ENCODE results near the gene MTAP.

MTAP gene

DNA sequence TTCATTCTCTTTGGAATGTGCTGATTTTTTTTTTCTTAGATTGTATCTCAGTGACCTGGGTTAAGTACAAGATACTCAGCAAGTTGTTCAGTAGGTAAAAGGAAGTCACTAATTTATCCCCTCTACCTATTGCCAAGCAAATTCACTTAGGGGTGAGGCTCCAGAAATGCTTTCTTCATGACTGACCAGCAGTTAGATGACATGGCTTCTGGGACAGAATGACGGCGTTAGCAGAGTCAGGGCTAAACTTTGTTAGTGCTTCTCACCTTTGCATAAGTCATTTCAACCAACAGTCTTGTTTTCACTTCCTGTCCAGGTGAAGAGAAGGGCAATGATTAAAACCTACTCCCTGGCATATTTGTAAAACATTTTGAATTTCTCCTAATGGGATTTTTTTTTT lies 20.2 kb upstream of the MTAP start (continued):
- TF ChIP-seq BCL11B (tag by site-specific recombination; IDR thresholded peaks at IDR 0.05; ENCODE audit: low read depth), result no peak
- TF ChIP-seq, protein P1, sequence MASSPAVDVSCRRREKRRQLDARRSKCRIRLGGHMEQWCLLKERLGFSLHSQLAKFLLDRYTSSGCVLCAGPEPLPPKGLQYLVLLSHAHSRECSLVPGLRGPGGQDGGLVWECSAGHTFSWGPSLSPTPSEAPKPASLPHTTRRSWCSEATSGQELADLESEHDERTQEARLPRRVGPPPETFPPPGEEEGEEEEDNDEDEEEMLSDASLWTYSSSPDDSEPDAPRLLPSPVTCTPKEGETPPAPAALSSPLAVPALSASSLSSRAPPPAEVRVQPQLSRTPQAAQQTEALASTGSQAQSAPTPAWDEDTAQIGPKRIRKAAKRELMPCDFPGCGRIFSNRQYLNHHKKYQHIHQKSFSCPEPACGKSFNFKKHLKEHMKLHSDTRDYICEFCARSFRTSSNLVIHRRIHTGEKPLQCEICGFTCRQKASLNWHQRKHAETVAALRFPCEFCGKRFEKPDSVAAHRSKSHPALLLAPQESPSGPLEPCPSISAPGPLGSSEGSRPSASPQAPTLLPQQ (tag by site-specific recombination; IDR thresholded peaks at IDR 0.05), result no peak

DNA sequence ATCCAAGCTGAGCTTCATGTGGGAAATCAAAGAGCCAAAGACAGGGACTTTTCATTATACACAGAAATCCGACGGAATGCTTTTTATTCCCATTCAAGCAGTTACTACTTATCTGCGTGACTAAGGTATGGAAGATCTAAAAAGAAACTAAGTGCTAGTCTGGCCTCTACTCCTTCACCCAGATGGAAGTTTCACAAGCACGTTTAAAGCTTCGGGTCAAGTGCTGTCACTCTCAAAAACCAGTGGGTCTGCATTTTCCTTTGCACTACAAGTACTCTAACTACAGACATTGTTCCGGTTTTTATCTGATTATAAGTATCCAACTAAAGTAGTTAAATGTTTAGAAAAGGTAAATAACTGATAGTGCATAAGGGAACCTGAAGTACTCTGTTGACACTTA lies 13.7 kb upstream of the MTAP start:
- Histone ChIP-seq H3K4me3 (ENCODE audit: low read depth, low read length) (no peak overlapping the region), H3K27ac (ENCODE audit: extremely low read depth, low read depth, low read length) (no peak overlapping the region), H3K36me3 (ENCODE audit: control insufficient read depth in 2 of 2, insufficient read depth in 1 of 2, low read length in 2 of 2) (no peaks in the 10 kb centered on the region), H3K4me1 (ENCODE audit: control insufficient read depth, insufficient read depth, low read length) (no peaks in the 10 kb centered on the region), H3K9me3 (ENCODE audit: control insufficient read depth, insufficient read depth, low read depth, low read length) (no peaks in the 10 kb centered on the region)
- CTCF ChIA-PET, result interaction anchor here (0.6 to 2.9 kb wide), 47 partner anchors 8 to 614 kb away, joined by 3 to 37 read pairs (median 4); no protein-coding TSS in a partner anchor
- POLR2A ChIA-PET, result no interaction called here
- TF ChIP-seq ZNF146 (tag by site-specific recombination; IDR thresholded peaks at IDR 0.05), result no peak
- no peak for TF ChIP-seq ZNF747 (tag by site-specific recombination; IDR thresholded peaks at IDR 0.05)
- TF ChIP-seq ZNF670 (tag by site-specific recombination; IDR thresholded peaks at IDR 0.05; ENCODE audit: low read depth), result no peak
- TF ChIP-seq, protein P2, sequence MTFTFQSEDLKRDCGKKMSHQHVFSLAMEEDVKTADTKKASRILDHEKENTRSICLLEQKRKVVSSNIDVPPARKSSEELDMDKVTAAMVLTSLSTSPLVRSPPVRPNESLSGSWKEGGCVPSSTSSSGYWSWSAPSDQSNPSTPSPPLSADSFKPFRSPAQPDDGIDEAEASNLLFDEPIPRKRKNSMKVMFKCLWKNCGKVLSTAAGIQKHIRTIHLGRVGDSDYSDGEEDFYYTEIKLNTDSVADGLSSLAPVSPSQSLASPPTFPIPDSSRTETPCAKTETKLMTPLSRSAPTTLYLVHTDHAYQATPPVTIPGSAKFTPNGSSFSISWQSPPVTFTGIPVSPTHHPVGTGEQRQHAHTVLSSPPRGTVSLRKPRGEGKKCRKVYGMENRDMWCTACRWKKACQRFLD (tag by site-specific recombination; IDR thresholded peaks at IDR 0.05), result no peak
- no peak for TF ChIP-seq ZNF501 (tag by site-specific recombination; IDR thresholded peaks at IDR 0.05)
- TF ChIP-seq ZNF10 (tag by site-specific recombination; IDR thresholded peaks at IDR 0.05), result no peak
- TF ChIP-seq ZNF184 (tag by site-specific recombination; IDR thresholded peaks at IDR 0.05), result no peak

DNA sequence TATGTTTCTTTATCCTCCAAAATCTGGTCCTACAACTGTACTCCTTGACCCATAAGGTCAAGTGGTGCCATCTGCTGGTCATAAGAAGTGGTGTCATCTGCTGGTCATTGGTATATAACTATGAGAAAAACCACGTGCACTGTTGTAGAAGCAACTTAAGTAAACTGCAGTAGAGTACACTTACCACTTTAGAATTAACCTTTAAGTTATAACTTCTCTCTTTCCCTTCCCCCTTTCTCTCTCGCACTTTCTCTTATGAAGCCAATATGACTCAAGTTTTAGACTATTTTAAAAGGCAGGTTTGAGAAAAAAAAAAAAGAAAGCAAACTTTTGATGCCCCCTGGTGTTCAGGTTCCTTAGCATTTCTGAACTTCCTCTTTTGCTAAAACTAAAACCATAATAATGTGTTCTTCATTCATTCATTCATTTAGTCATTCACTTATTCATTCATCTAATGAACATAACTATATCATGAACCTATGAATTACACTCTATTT lies 12.8 kb upstream of the MTAP start:
- no peak overlapping the region for H3K27ac ChIP-seq (ENCODE audit: extremely low read depth, low read depth, low read length)
- POLR2A ChIA-PET, result no interaction called here
- CTCF ChIA-PET, result interaction anchor here (0.7 to 2.9 kb wide), 35 partner anchors 9 to 606 kb away, joined by 3 to 37 read pairs (median 4); no protein-coding TSS in a partner anchor
- H3K4me3 ChIP-seq (ENCODE audit: low read depth, low read length), result peak overlapping the region; percentile 19
- no peak for TF ChIP-seq ZNF785 (tag by site-specific recombination; IDR thresholded peaks at IDR 0.05)
- no peak for TF ChIP-seq MZF1 (tag by site-specific recombination; IDR thresholded peaks at IDR 0.05; ENCODE audit: borderline replicate concordance)
- TF ChIP-seq, protein P3, sequence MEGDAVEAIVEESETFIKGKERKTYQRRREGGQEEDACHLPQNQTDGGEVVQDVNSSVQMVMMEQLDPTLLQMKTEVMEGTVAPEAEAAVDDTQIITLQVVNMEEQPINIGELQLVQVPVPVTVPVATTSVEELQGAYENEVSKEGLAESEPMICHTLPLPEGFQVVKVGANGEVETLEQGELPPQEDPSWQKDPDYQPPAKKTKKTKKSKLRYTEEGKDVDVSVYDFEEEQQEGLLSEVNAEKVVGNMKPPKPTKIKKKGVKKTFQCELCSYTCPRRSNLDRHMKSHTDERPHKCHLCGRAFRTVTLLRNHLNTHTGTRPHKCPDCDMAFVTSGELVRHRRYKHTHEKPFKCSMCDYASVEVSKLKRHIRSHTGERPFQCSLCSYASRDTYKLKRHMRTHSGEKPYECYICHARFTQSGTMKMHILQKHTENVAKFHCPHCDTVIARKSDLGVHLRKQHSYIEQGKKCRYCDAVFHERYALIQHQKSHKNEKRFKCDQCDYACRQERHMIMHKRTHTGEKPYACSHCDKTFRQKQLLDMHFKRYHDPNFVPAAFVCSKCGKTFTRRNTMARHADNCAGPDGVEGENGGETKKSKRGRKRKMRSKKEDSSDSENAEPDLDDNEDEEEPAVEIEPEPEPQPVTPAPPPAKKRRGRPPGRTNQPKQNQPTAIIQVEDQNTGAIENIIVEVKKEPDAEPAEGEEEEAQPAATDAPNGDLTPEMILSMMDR (tag by site-specific recombination; IDR thresholded peaks at IDR 0.05), result peak; percentile 67
- TF ChIP-seq ZNF660 (tag by site-specific recombination; IDR thresholded peaks at IDR 0.05), result peak; percentile 62; the same call in 1 of the 2 replicates
- TF ChIP-seq, protein P4, sequence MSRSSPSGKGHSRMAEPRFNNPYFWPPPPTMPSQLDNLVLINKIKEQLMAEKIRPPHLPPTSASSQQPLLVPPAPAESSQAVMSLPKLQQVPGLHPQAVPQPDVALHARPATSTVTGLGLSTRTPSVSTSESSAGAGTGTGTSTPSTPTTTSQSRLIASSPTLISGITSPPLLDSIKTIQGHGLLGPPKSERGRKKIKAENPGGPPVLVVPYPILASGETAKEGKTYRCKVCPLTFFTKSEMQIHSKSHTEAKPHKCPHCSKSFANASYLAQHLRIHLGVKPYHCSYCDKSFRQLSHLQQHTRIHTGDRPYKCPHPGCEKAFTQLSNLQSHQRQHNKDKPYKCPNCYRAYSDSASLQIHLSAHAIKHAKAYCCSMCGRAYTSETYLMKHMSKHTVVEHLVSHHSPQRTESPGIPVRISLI (tag by site-specific recombination; IDR thresholded peaks at IDR 0.05), result 0 out of 2 replicates have a peak, but pooled peaks have one; percentile 43
- peak; percentile 74; the same call in 1 of the 2 replicates for TF ChIP-seq PRDM1 (tag by site-specific recombination; IDR thresholded peaks at IDR 0.05)
- peak; percentile 59; the same call in 1 of the 2 replicates for TF ChIP-seq ZNF24 (tag by site-specific recombination; IDR thresholded peaks at IDR 0.05)
- peak; percentile 78 for TF ChIP-seq ZNF654 (tag by site-specific recombination; IDR thresholded peaks at IDR 0.05; ENCODE audit: low read depth)
- peak; percentile 36; the same call in 1 of the 2 replicates for TF ChIP-seq ZNF335 (tag by site-specific recombination; conservative IDR thresholded peaks at IDR 0.05)
- TF ChIP-seq ZFP37 (tag by site-specific recombination; IDR thresholded peaks at IDR 0.05), result no peak
- H3K9me3 ChIP-seq (ENCODE audit: control insufficient read depth, insufficient read depth, low read depth, low read length), result no peaks in the 10 kb centered on the region
- no peaks in the 10 kb centered on the region for H3K4me1 ChIP-seq (ENCODE audit: control insufficient read depth, insufficient read depth, low read length)
- H3K36me3 ChIP-seq (ENCODE audit: control insufficient read depth in 2 of 2, insufficient read depth in 1 of 2, low read length in 2 of 2), result no peaks in the 10 kb centered on the region
